ENCODE data around the gene FGR. TPM values are rescaled to one million over a fixed set of nuclear protein-coding genes. Genes with fewer than 3 reads are reported as not detected.

The FGR gene
- total and polyA plus RNA-seq, 2 of the 13 experiments (the other 11 are each of a cell fraction or from before 2014, with no cell fraction given): not detected

- whole genome bisulfite sequencing (ENCODE audit: low lambda C conversion rate): 8% methylated on average over 9 of the region's 13 CpGs
- peaks cover 1 to 11% of the 10 kb centered on the region in 2 experiments; a peak in 1 of 5 replicates for H3K27me3 ChIP-seq (ENCODE audit: control insufficient read depth in 1 of 2, insufficient read depth in 2 of 2, low read length in 2 of 2)
- in situ Hi-C loops (cut with HindIII; ENCODE audit: extremely low pct_ligation_motif_present, low pct_unique_long_range_greater_than_20kb) (no loop called here), intact Hi-C loops (cut with micrococcal nuclease; ENCODE audit: unreplicated experiment) (no loop called here)
- no peak overlapping the region; a peak in 1 of 6 replicates for H3K4me3 ChIP-seq (replicated peaks in 1 of 3; ENCODE audit: insufficient read depth in 1 of 3, low read depth in 2 of 3, low read length in 3 of 3)
- H3K9ac ChIP-seq (ENCODE audit: insufficient read depth, low read depth, low read length): no peak overlapping the region
- DNase-seq (ENCODE audit: low spot score) (peak; percentile 55), FAIRE-seq (peak; percentile 82), ATAC-seq (peak; percentile 89)
- H2AFZ ChIP-seq (ENCODE audit: low read length): no peak overlapping the region
- no peaks in the 10 kb centered on the region for H3K9me3 ChIP-seq (ENCODE audit: low read length)
- POLR2A ChIA-PET: no interaction called here
- H4K20me1 ChIP-seq (ENCODE audit: insufficient read depth, low read length): no peaks in the 10 kb centered on the region
- peak overlapping the region; percentile 67 for H3K4me2 ChIP-seq (ENCODE audit: low read depth, low read length)
- H3K36me3 ChIP-seq (replicated peaks in 1 of 2; ENCODE audit: control insufficient read depth in 1 of 2, insufficient read depth in 2 of 2, low read length in 2 of 2): no peaks in the 10 kb centered on the region
- CTCF ChIA-PET (ENCODE audit: low intra/inter-chr PET ratio, low total read pairs): interaction anchor here (0.8 to 2.0 kb wide), 5 partner anchors 16 to 36 kb away, joined by 3 to 24 read pairs (median 4); no protein-coding TSS in a partner anchor
- 0 out of 2 replicates have a peak, but pooled peaks cover 6% of the 10 kb centered on the region for H3K4me1 ChIP-seq (ENCODE audit: insufficient read depth, low read length)
- no peaks in the 10 kb centered on the region for H3K79me2 ChIP-seq (ENCODE audit: insufficient read depth, low read length)
- BruUV-seq (replicated peaks): no TSS peak
- H3K27ac ChIP-seq (ENCODE audit: extremely low read length, insufficient read depth, low read length): no peak overlapping the region
- TF ChIP-seq XRCC5 (optimal IDR thresholded peaks at IDR 0.05; ENCODE audit: low read length) (peak; percentile 81), CTCF (CRISPR knock-in tag; IDR thresholded peaks at IDR 0.05) (peak; percentile 79), TEAD3 (CRISPR knock-in tag; optimal IDR thresholded peaks at IDR 0.05; ENCODE audit: borderline replicate concordance) (peak; percentile 19), RELA (CRISPR knock-in tag; IDR thresholded peaks at IDR 0.05) (no peak), NCOR1 (IDR thresholded peaks at IDR 0.05; ENCODE audit: borderline replicate concordance, low read length) (no peak), KAT8 (CRISPR knock-in tag; IDR thresholded peaks at IDR 0.05) (no peak), ZFX (CRISPR knock-in tag; IDR thresholded peaks at IDR 0.05; ENCODE audit: low read depth) (peak; percentile 51; the same call in 1 of the 2 replicates), ZNF232 (CRISPR knock-in tag; IDR thresholded peaks at IDR 0.05; ENCODE audit: borderline replicate concordance) (peak; percentile 46; the same call in 1 of the 2 replicates), FOXK1 (CRISPR knock-in tag; IDR thresholded peaks at IDR 0.05; ENCODE audit: borderline replicate concordance, low read depth) (no peak), DDIT3 (CRISPR knock-in tag; IDR thresholded peaks at IDR 0.05) (no peak), PHF8 (CRISPR knock-in tag; IDR thresholded peaks at IDR 0.05) (0 out of 2 replicates have a peak, but pooled peaks have one; percentile 26), POLR2AphosphoS2 (IDR thresholded peaks at IDR 0.05; ENCODE audit: low read depth, low read length) (no peak), ZNF263 (CRISPR knock-in tag; IDR thresholded peaks at IDR 0.05) (0 out of 2 replicates have a peak, but pooled peaks have one; percentile 13), ZC3H13 (CRISPR knock-in tag; IDR thresholded peaks at IDR 0.05) (no peak), ZNF710 (CRISPR knock-in tag; IDR thresholded peaks at IDR 0.05; ENCODE audit: borderline replicate concordance) (no peak), MTA1 (CRISPR knock-in tag; IDR thresholded peaks at IDR 0.05; ENCODE audit: borderline replicate concordance) (no peak), SMC3 (IDR thresholded peaks at IDR 0.05; ENCODE audit: low read length) (peak; percentile 84)
- TF ChIP-seq, protein P1, sequence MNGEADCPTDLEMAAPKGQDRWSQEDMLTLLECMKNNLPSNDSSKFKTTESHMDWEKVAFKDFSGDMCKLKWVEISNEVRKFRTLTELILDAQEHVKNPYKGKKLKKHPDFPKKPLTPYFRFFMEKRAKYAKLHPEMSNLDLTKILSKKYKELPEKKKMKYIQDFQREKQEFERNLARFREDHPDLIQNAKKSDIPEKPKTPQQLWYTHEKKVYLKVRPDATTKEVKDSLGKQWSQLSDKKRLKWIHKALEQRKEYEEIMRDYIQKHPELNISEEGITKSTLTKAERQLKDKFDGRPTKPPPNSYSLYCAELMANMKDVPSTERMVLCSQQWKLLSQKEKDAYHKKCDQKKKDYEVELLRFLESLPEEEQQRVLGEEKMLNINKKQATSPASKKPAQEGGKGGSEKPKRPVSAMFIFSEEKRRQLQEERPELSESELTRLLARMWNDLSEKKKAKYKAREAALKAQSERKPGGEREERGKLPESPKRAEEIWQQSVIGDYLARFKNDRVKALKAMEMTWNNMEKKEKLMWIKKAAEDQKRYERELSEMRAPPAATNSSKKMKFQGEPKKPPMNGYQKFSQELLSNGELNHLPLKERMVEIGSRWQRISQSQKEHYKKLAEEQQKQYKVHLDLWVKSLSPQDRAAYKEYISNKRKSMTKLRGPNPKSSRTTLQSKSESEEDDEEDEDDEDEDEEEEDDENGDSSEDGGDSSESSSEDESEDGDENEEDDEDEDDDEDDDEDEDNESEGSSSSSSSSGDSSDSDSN (CRISPR knock-in tag; IDR thresholded peaks at IDR 0.05): 0 out of 2 replicates have a peak, but pooled peaks have one; percentile 25
These were observed 8.8 kb upstream of the FGR start for GRCh38 chr1:27643600-27644368.
